K562 (cell line): ENCODE data around the gene NMT1. TPM values are rescaled to one million over a fixed set of nuclear protein-coding genes. Genes with fewer than 3 reads are reported as not detected.

ENCODE experiments used
- CBFB ChIP-seq: sonication (generic); formaldehyde crosslinking; IDR thresholded peaks from 2 replicates; pipeline ENCODE4 v1.4.0; 2020; ENCODE audit warnings: mild to moderate bottlenecking, missing genetic modification reagents
- CBX3 ChIP-seq, 2 experiments: IDR thresholded peaks; 1 replicate in 1 of 2; 2 replicates in 1 of 2; pipeline ENCODE4 v1.6.1; 2012; ENCODE audit warnings: inconsistent platforms in 2 of 2, low read length in 2 of 2, borderline replicate concordance in 1 of 2, control low read depth in 1 of 2
- EWSR1 ChIP-seq: fragments of 450-650 bp; IDR thresholded peaks from 2 replicates; pipeline ENCODE4 v1.6.1; 2018; ENCODE audit warnings: borderline replicate concordance, mild to moderate bottlenecking, low read depth, moderate library complexity; ENCODE audit not compliant: partially characterized antibody
- FOSL1 ChIP-seq: fragments of 200-800 bp; sonication (Bioruptor generic); conservative IDR thresholded peaks from 2 replicates; pipeline ENCODE4 v1.6.1; 2016; ENCODE audit warnings: missing genetic modification characterization, missing compliant biosample characterization
- GTF2B ChIP-seq: IDR thresholded peaks from 2 replicates; pipeline ENCODE4 v1.6.1; 2011; ENCODE audit not compliant: insufficient read length; ENCODE audit errors: extremely low read depth
- HDAC6 ChIP-seq: IDR thresholded peaks from 2 replicates; pipeline ENCODE4 v1.6.1; 2012; ENCODE audit warnings: low read depth, mild to moderate bottlenecking, control low read depth, inconsistent platforms, low read length, moderate library complexity
- HES1 ChIP-seq: fragments of 450-650 bp; IDR thresholded peaks from 2 replicates; pipeline ENCODE4 v1.6.1; 2016; ENCODE audit warnings: low read depth, mild to moderate bottlenecking, moderate library complexity
- KLF16 ChIP-seq: IDR thresholded peaks from 2 replicates; pipeline ENCODE4 v1.6.1; 2016; ENCODE audit warnings: antibody characterized with exemption
- NKRF ChIP-seq: fragments of 450-650 bp; IDR thresholded peaks from 2 replicates; pipeline ENCODE4 v1.6.1; 2016; ENCODE audit warnings: borderline replicate concordance
- POLR2B ChIP-seq: fragments of 450-650 bp; IDR thresholded peaks from 2 replicates; pipeline ENCODE4 v1.6.1; 2018; ENCODE audit warnings: low read depth; ENCODE audit not compliant: partially characterized antibody
- RBBP5 ChIP-seq: fragments of 200-600 bp; sonication (generic); IDR thresholded peaks from 2 replicates; pipeline ENCODE4 v1.6.1; 2012; ENCODE audit warnings: borderline replicate concordance, mild to moderate bottlenecking, low read length, control low read depth, inconsistent platforms; ENCODE audit not compliant: insufficient read depth, poor library complexity, severe bottlenecking
- RBM34 ChIP-seq: fragments of 200-400 bp; formaldehyde crosslinking; IDR thresholded peaks from 2 replicates; pipeline ENCODE4 v1.6.1; 2018; ENCODE audit warnings: low read length, borderline replicate concordance; ENCODE audit not compliant: insufficient read depth
- RFX7 ChIP-seq: fragments of 250-450 bp; sonication (Bioruptor Pico); IDR thresholded peaks from 2 replicates; pipeline ENCODE4 v1.5.1; 2021; ENCODE audit warnings: mild to moderate bottlenecking
- SAP30 ChIP-seq: fragments of 200-600 bp; sonication (generic); IDR thresholded peaks from 2 replicates; pipeline ENCODE4 v1.6.1; 2012; ENCODE audit warnings: borderline replicate concordance, low read depth, mild to moderate bottlenecking, moderate library complexity, low read length, control low read depth, inconsistent platforms; ENCODE audit not compliant: insufficient read depth, poor library complexity, severe bottlenecking
- SMAD4 ChIP-seq: fragments of 250-450 bp; sonication (Bioruptor Pico); conservative IDR thresholded peaks from 2 replicates; pipeline ENCODE4 v1.8.0; 2021; ENCODE audit warnings: inconsistent platforms, mild to moderate bottlenecking, moderate library complexity
- TSHZ1 ChIP-seq: fragments of 250-450 bp; sonication (Bioruptor Pico); IDR thresholded peaks from 2 replicates; pipeline ENCODE4 v1.4.0; 2020; ENCODE audit warnings: mild to moderate bottlenecking, moderate library complexity
- ZNF3 ChIP-seq: fragments of 250-450 bp; sonication (Bioruptor Pico); IDR thresholded peaks from 2 replicates; pipeline ENCODE4 v1.5.0; 2021; ENCODE audit warnings: mild to moderate bottlenecking, moderate library complexity
- ZNF41 ChIP-seq: fragments of 250-450 bp; sonication (Bioruptor Pico); conservative IDR thresholded peaks from 2 replicates; pipeline ENCODE4 v1.4.0; 2020; ENCODE audit warnings: mild to moderate bottlenecking
- ZNF76 ChIP-seq: fragments of 250-450 bp; sonication (Bioruptor Pico); IDR thresholded peaks from 2 replicates; pipeline ENCODE4 v1.4.0; 2020; ENCODE audit warnings: mild to moderate bottlenecking, moderate library complexity, borderline replicate concordance
- ZNF764 ChIP-seq: fragments of 250-450 bp; sonication (Bioruptor Pico); IDR thresholded peaks from 2 replicates; pipeline ENCODE4 v1.4.0; 2020; ENCODE audit warnings: low read depth, mild to moderate bottlenecking, moderate library complexity
- ZZZ3 ChIP-seq: fragments of 450-650 bp; IDR thresholded peaks from 2 replicates; pipeline ENCODE4 v1.6.1; 2016; ENCODE audit warnings: antibody characterized with exemption, mild to moderate bottlenecking, moderate library complexity
- polyA plus RNA-seq, 8 experiments: library from polyadenylated mRNA; depleted of rRNA in 4 of 8; stranded (reverse) in 5 of 8; unstranded in 3 of 8; fragments of >200 nt; fragmentation: Nextera tagmentation in 2 of 8; fragmentation: Illumina TruSeq in 1 of 8; extraction: Ambion mirVana in 2 of 8; extraction: Trizol in 1 of 8; gene quantifications; 2 replicates each; pipeline versions ENCODE4 v1.2.1 to v1.2.3, GENCODE V29; 2011 to 2014; ENCODE audit warnings: inconsistent platforms in 1 of 8, missing spikeins in 1 of 8
- total RNA-seq, 7 experiments: library from RNA; depleted of rRNA in 6 of 7; stranded (reverse); fragments of >200 nt in 6 of 7; fragmentation: Illumina TruSeq in 2 of 7; extraction: Trizol in 2 of 7; gene quantifications; 2 replicates each; pipeline versions ENCODE4 v1.2.1 to v1.2.3, GENCODE V29; 2011 to 2021; ENCODE audit warnings: low replicate concordance in 1 of 7

The NMT1 gene
- total and polyA plus RNA-seq, 9 of the 15 experiments (the other 6 are each of a cell fraction or from before 2014, with no cell fraction given), result 86.7 to 569 (median 213) TPM

GRCh38 chr17:45147581-45148182 is 86.6 kb downstream of the NMT1 start (continued):
- TF ChIP-seq HES1 (no peak), FOSL1 (0 out of 2 replicates have a peak, but pooled peaks have one; percentile 10), ZNF76 (peak; percentile 81; the same call in 1 of the 2 replicates), CBX3 (IDR thresholded peaks at IDR 0.05; ENCODE audit: borderline replicate concordance in 1 of 2, low read length in 2 of 2) (peak in 1 of 2 experiments; percentile 75; a peak in 1 of 3 replicates), ZZZ3 (peak; percentile 25; the same call in 1 of the 2 replicates), HDAC6 (no peak), GTF2B (no peak), ZNF3 (CRISPR knock-in tag) (no peak), POLR2B (no peak), ZNF41 (CRISPR knock-in tag) (peak; percentile 65; the same call in 1 of the 2 replicates), RBBP5 (peak; percentile 51), RBM34 (no peak), SAP30 (peak; percentile 26), RFX7 (CRISPR knock-in tag) (no peak), ZNF764 (peak; percentile 22), CBFB (CRISPR knock-in tag) (no peak), TSHZ1 (CRISPR knock-in tag) (no peak; the same call in 1 of the 2 replicates), NKRF (peak; percentile 52; the same call in 1 of the 2 replicates), EWSR1 (no peak), KLF16 (no peak), SMAD4 (CRISPR knock-in tag) (no peak; the same call in none of the 2 replicates)
